ENCODE results near the gene KCNK16.

DNA sequence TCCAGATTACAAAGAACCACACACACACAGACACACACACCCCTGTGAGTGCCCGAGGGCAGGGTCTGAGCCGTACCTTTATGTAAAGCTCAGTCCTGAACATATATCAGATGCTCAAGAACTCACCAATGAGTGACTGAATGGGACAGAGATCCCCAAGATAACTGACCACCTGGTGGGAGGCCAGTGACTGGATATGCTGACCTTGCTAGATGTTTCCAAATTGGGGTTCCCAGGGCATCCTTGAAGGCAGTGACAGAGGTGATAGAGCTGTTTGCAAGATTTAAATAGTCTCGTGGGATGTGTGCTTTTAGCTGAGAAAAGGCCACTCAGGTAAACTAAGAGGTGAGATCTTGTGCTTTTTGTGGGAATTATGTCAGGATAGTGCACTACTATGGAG, 47.6 kb downstream of the KCNK16 start:
- TF ChIP-seq, protein P1, sequence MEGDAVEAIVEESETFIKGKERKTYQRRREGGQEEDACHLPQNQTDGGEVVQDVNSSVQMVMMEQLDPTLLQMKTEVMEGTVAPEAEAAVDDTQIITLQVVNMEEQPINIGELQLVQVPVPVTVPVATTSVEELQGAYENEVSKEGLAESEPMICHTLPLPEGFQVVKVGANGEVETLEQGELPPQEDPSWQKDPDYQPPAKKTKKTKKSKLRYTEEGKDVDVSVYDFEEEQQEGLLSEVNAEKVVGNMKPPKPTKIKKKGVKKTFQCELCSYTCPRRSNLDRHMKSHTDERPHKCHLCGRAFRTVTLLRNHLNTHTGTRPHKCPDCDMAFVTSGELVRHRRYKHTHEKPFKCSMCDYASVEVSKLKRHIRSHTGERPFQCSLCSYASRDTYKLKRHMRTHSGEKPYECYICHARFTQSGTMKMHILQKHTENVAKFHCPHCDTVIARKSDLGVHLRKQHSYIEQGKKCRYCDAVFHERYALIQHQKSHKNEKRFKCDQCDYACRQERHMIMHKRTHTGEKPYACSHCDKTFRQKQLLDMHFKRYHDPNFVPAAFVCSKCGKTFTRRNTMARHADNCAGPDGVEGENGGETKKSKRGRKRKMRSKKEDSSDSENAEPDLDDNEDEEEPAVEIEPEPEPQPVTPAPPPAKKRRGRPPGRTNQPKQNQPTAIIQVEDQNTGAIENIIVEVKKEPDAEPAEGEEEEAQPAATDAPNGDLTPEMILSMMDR (conservative IDR thresholded peaks at IDR 0.05; ENCODE audit: low read length) = no peak
- no peak for TF ChIP-seq EZH2phosphoT487 (IDR thresholded peaks at IDR 0.05; ENCODE audit: borderline replicate concordance)

Data from Loucy (cell line).